ENCODE measurements around the gene TDRD5.
"Not testable (repeated sequence)": the region's sequence is repeated elsewhere in the genome, so short reads cannot be mapped to it uniquely, and the experiment has no call there.

Gene TDRD5

GRCh38 chr1:179637211-179637860 is 45.7 kb downstream of the TDRD5 start:
- in situ Hi-C loops (cut with MboI; ENCODE audit: low sequenced_read_pairs, unreplicated experiment): no loop called here
- TF ChIP-seq CTCF (IDR thresholded peaks at IDR 0.05; ENCODE audit: borderline replicate concordance, control extremely low read depth, extremely low read depth, insufficient read depth, missing control alignments): no peak
- no peak for DNase-seq (ENCODE audit: low spot score)

GRCh38 chr1:179661018-179661417 is 69.4 kb downstream of the TDRD5 start:
- in situ Hi-C loops (cut with MboI; ENCODE audit: low sequenced_read_pairs, unreplicated experiment): no loop called here
- no peak for TF ChIP-seq CTCF (IDR thresholded peaks at IDR 0.05; ENCODE audit: borderline replicate concordance, control extremely low read depth, extremely low read depth, insufficient read depth, missing control alignments)
- DNase-seq (ENCODE audit: low spot score): no peak

GRCh38 chr1:179663810-179664209 is 72.2 kb downstream of the TDRD5 start:
- no peak for DNase-seq (ENCODE audit: low spot score)
- in situ Hi-C loops (cut with MboI; ENCODE audit: low sequenced_read_pairs, unreplicated experiment): no loop called here
- TF ChIP-seq CTCF (IDR thresholded peaks at IDR 0.05; ENCODE audit: borderline replicate concordance, control extremely low read depth, extremely low read depth, insufficient read depth, missing control alignments): no peak

GRCh38 chr1:179677882-179678281 is 86.2 kb downstream of the TDRD5 start:
- no peak for DNase-seq (ENCODE audit: low spot score)
- in situ Hi-C loops (cut with MboI; ENCODE audit: low sequenced_read_pairs, unreplicated experiment): no loop called here
- TF ChIP-seq CTCF (IDR thresholded peaks at IDR 0.05; ENCODE audit: borderline replicate concordance, control extremely low read depth, extremely low read depth, insufficient read depth, missing control alignments): no peak

GRCh38 chr1:179694530-179694929 is 102.9 kb downstream of the TDRD5 start:
- in situ Hi-C loops (cut with MboI; ENCODE audit: low sequenced_read_pairs, unreplicated experiment); DNase-seq (ENCODE audit: low spot score): not testable (repeated sequence)

- in situ Hi-C loops (cut with MboI; ENCODE audit: low sequenced_read_pairs, unreplicated experiment): no loop called here
- no peak for DNase-seq (ENCODE audit: low spot score)
- TF ChIP-seq CTCF (IDR thresholded peaks at IDR 0.05; ENCODE audit: borderline replicate concordance, control extremely low read depth, extremely low read depth, insufficient read depth, missing control alignments): no peak
Observed at GRCh38 chr1:179702946-179703539, 111.4 kb downstream of the TDRD5 start.

- in situ Hi-C loops (cut with MboI; ENCODE audit: low sequenced_read_pairs, unreplicated experiment): no loop called here
- DNase-seq (ENCODE audit: low spot score): peak; percentile 54
- TF ChIP-seq CTCF (IDR thresholded peaks at IDR 0.05; ENCODE audit: borderline replicate concordance, control extremely low read depth, extremely low read depth, insufficient read depth, missing control alignments): peak; percentile 59
Observed at GRCh38 chr1:179706339-179706941, 114.8 kb downstream of the TDRD5 start.
